ENCODE measurements around the gene DENND6B.

Gene DENND6B

GRCh38 chr22:50361222-50361621 lies 34.4 kb upstream of the DENND6B start:
- H3K9me3 ChIP-seq (replicated peaks; ENCODE audit: insufficient read depth, low read length) = no peaks in the 10 kb centered on the region
- no peak overlapping the region for H3K27ac ChIP-seq (ENCODE audit: low read length)
- DNase-seq = no peak
- H3F3A ChIP-seq (ENCODE audit: insufficient read depth, low read length) = no peaks in the 10 kb centered on the region
- peaks cover 86% of the 10 kb centered on the region for H3K79me2 ChIP-seq (ENCODE audit: low read length)
- no peak overlapping the region for H3K4me3 ChIP-seq (ENCODE audit: low read length)
- no peak for TF ChIP-seq CTCF (IDR thresholded peaks at IDR 0.05; ENCODE audit: low read length)
- no peak for TF ChIP-seq EZH2phosphoT487 (IDR thresholded peaks at IDR 0.05; ENCODE audit: low read length)
- no peak for TF ChIP-seq EZH2 (optimal IDR thresholded peaks at IDR 0.05; ENCODE audit: low read depth, low read length)
- H3K4me2 ChIP-seq (ENCODE audit: low read depth, low read length) = no peak overlapping the region
- H2AFZ ChIP-seq (ENCODE audit: low read length) = no peak overlapping the region
- no peak overlapping the region for H3K9ac ChIP-seq (ENCODE audit: low read length)
- H4K20me1 ChIP-seq (ENCODE audit: insufficient read depth, low read length) = no peaks in the 10 kb centered on the region
- no peaks in the 10 kb centered on the region for H3K9me2 ChIP-seq (replicated peaks; ENCODE audit: insufficient read depth, low read length)
- no peaks in the 10 kb centered on the region for H3K4me1 ChIP-seq (ENCODE audit: low read length)
- no peaks in the 10 kb centered on the region for H3K36me3 ChIP-seq (replicated peaks; ENCODE audit: insufficient read depth, low read length)
- H3K27me3 ChIP-seq (replicated peaks; ENCODE audit: insufficient read depth, low read length) = no peaks in the 10 kb centered on the region

- H3K4me2 ChIP-seq (ENCODE audit: low read depth, low read length) = no peak overlapping the region
- no peak overlapping the region for H3K4me3 ChIP-seq (ENCODE audit: low read length)
- H3K9ac ChIP-seq (ENCODE audit: low read length) = no peak overlapping the region
- no peaks in the 10 kb centered on the region for H3K9me2 ChIP-seq (replicated peaks; ENCODE audit: insufficient read depth, low read length)
- no peaks in the 10 kb centered on the region for H3K9me3 ChIP-seq (replicated peaks; ENCODE audit: insufficient read depth, low read length)
- H2AFZ ChIP-seq (ENCODE audit: low read length) = no peak overlapping the region
- DNase-seq = no peak
- H3K79me2 ChIP-seq (ENCODE audit: low read length) = peaks cover 82% of the 10 kb centered on the region
- TF ChIP-seq CTCF (IDR thresholded peaks at IDR 0.05; ENCODE audit: low read length) = no peak
- no peak for TF ChIP-seq EZH2phosphoT487 (IDR thresholded peaks at IDR 0.05; ENCODE audit: low read length)
- no peak for TF ChIP-seq EZH2 (optimal IDR thresholded peaks at IDR 0.05; ENCODE audit: low read depth, low read length)
- no peaks in the 10 kb centered on the region for H3K36me3 ChIP-seq (replicated peaks; ENCODE audit: insufficient read depth, low read length)
- H4K20me1 ChIP-seq (ENCODE audit: insufficient read depth, low read length) = no peaks in the 10 kb centered on the region
- no peaks in the 10 kb centered on the region for H3K4me1 ChIP-seq (ENCODE audit: low read length)
- H3K27ac ChIP-seq (ENCODE audit: low read length) = no peak overlapping the region
- no peaks in the 10 kb centered on the region for H3K27me3 ChIP-seq (replicated peaks; ENCODE audit: insufficient read depth, low read length)
- H3F3A ChIP-seq (ENCODE audit: insufficient read depth, low read length) = no peaks in the 10 kb centered on the region
These were observed 33.8 kb upstream of the DENND6B start for GRCh38 chr22:50360578-50360977.

DNA sequence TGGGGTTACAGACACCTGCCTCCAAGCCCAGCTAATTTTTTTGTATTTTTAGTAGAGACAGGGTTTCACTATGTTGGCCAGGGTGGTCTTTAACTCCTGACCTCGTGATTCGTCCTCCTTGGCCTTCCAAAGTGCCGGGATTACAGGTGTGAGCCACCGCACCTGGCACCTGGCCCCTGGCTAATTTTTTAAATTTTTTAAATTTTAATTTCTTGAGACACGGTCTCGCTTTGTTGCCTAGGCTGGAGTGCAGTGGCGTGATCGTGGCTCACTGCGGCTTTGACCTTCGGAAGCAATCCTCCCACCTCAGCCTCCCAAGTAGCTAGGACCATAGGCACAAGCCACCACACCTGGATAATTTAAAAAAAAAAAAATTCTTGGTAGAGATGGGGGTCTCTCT lies 30.9 kb upstream of the DENND6B start:
- Histone ChIP-seq H3K36me3 (replicated peaks; ENCODE audit: insufficient read depth, low read length) (no peaks in the 10 kb centered on the region), H3F3A (ENCODE audit: insufficient read depth, low read length) (no peaks in the 10 kb centered on the region), H3K9me3 (replicated peaks; ENCODE audit: insufficient read depth, low read length) (no peaks in the 10 kb centered on the region), H3K79me2 (ENCODE audit: low read length) (peaks cover 78% of the 10 kb centered on the region), H3K9ac (ENCODE audit: low read length) (no peak overlapping the region), H3K4me3 (ENCODE audit: low read length) (no peak overlapping the region), H4K20me1 (ENCODE audit: insufficient read depth, low read length) (no peaks in the 10 kb centered on the region), H3K4me2 (ENCODE audit: low read depth, low read length) (no peak overlapping the region), H2AFZ (ENCODE audit: low read length) (no peak overlapping the region), H3K4me1 (ENCODE audit: low read length) (no peaks in the 10 kb centered on the region), H3K27ac (ENCODE audit: low read length) (no peak overlapping the region), H3K27me3 (replicated peaks; ENCODE audit: insufficient read depth, low read length) (no peaks in the 10 kb centered on the region), H3K9me2 (replicated peaks; ENCODE audit: insufficient read depth, low read length) (no peaks in the 10 kb centered on the region)
- no peak for DNase-seq
- TF ChIP-seq CTCF (IDR thresholded peaks at IDR 0.05; ENCODE audit: low read length) (no peak), EZH2 (optimal IDR thresholded peaks at IDR 0.05; ENCODE audit: low read depth, low read length) (no peak), EZH2phosphoT487 (IDR thresholded peaks at IDR 0.05; ENCODE audit: low read length) (no peak)

All from MM.1S (cell line).